ENCODE data around the gene PRAMEF1. TPM values are rescaled to one million over a fixed set of nuclear protein-coding genes. Genes with fewer than 3 reads are reported as not detected.

PRAMEF1 gene
- polyA plus RNA-seq, 1 donor from 2014 or later: not detected

- TF ChIP-seq EP300 (conservative IDR thresholded peaks at IDR 0.05; ENCODE audit: poor library complexity, severe bottlenecking) (no peak), REST (IDR thresholded peaks at IDR 0.05; ENCODE audit: borderline replicate concordance) (no peak), EZH2 (IDR thresholded peaks at IDR 0.05; ENCODE audit: borderline replicate concordance, insufficient read depth, low read length, poor library complexity, severe bottlenecking) (no peak), RAD21 (conservative IDR thresholded peaks at IDR 0.05) (no peak), TAF1 (IDR thresholded peaks at IDR 0.05; ENCODE audit: low read depth) (no peak), MXI1 (conservative IDR thresholded peaks at IDR 0.05; ENCODE audit: poor library complexity, severe bottlenecking) (no peak), POLR2AphosphoS5 (IDR thresholded peaks at IDR 0.05) (no peak), CTCF (IDR thresholded peaks at IDR 0.05; ENCODE audit: poor library complexity, severe bottlenecking) (no peak), SMC3 (conservative IDR thresholded peaks at IDR 0.05; ENCODE audit: poor library complexity) (no peak)
- H3K9me2 ChIP-seq (ENCODE audit: insufficient read depth, low read length): no peaks in the 10 kb centered on the region
- H2AFZ ChIP-seq (ENCODE audit: low read depth, low read length): no peak overlapping the region
- H3K4me3 ChIP-seq (ENCODE audit: low read length): no peak overlapping the region
- H4K20me1 ChIP-seq (ENCODE audit: insufficient read depth): no peaks in the 10 kb centered on the region
- no peak overlapping the region for H3K4me2 ChIP-seq (ENCODE audit: low read length)
- H3K9me3 ChIP-seq (ENCODE audit: low read length): no peaks in the 10 kb centered on the region
- H3F3A ChIP-seq (ENCODE audit: insufficient read depth, low read length, poor library complexity, severe bottlenecking): no peaks in the 10 kb centered on the region
- H3K9ac ChIP-seq (ENCODE audit: low read length): no peak overlapping the region
- H3K27ac ChIP-seq (ENCODE audit: low read length): no peak overlapping the region
- H3K79me2 ChIP-seq (replicated peaks; ENCODE audit: insufficient read depth, low read length): no peaks in the 10 kb centered on the region
- H3K27me3 ChIP-seq (ENCODE audit: insufficient read depth, low read depth, low read length): no peaks in the 10 kb centered on the region
- H3K36me3 ChIP-seq (ENCODE audit: insufficient read depth, low read length): no peaks in the 10 kb centered on the region
Measured at GRCh38 chr1:12799730-12800129, 8.5 kb downstream of the PRAMEF1 start.

- Histone ChIP-seq H3K27me3 (ENCODE audit: insufficient read depth, low read depth, low read length) (no peaks in the 10 kb centered on the region), H3K9me2 (ENCODE audit: insufficient read depth, low read length) (no peaks in the 10 kb centered on the region), H3K36me3 (ENCODE audit: insufficient read depth, low read length) (no peaks in the 10 kb centered on the region), H3K9ac (ENCODE audit: low read length) (no peak overlapping the region), H3K4me2 (ENCODE audit: low read length) (no peak overlapping the region), H3K27ac (ENCODE audit: low read length) (no peak overlapping the region), H3K79me2 (replicated peaks; ENCODE audit: insufficient read depth, low read length) (no peaks in the 10 kb centered on the region), H3K9me3 (ENCODE audit: low read length) (no peaks in the 10 kb centered on the region), H3F3A (ENCODE audit: insufficient read depth, low read length, poor library complexity, severe bottlenecking) (no peaks in the 10 kb centered on the region), H3K4me3 (ENCODE audit: low read length) (no peak overlapping the region), H2AFZ (ENCODE audit: low read depth, low read length) (no peak overlapping the region), H4K20me1 (ENCODE audit: insufficient read depth) (no peaks in the 10 kb centered on the region)
- TF ChIP-seq REST (IDR thresholded peaks at IDR 0.05; ENCODE audit: borderline replicate concordance) (no peak), EP300 (conservative IDR thresholded peaks at IDR 0.05; ENCODE audit: poor library complexity, severe bottlenecking) (no peak), SMC3 (conservative IDR thresholded peaks at IDR 0.05; ENCODE audit: poor library complexity) (no peak), TAF1 (IDR thresholded peaks at IDR 0.05; ENCODE audit: low read depth) (no peak), RAD21 (conservative IDR thresholded peaks at IDR 0.05) (no peak), POLR2AphosphoS5 (IDR thresholded peaks at IDR 0.05) (no peak), CTCF (IDR thresholded peaks at IDR 0.05; ENCODE audit: poor library complexity, severe bottlenecking) (no peak), MXI1 (conservative IDR thresholded peaks at IDR 0.05; ENCODE audit: poor library complexity, severe bottlenecking) (no peak), EZH2 (IDR thresholded peaks at IDR 0.05; ENCODE audit: borderline replicate concordance, insufficient read depth, low read length, poor library complexity, severe bottlenecking) (no peak)
Measured at GRCh38 chr1:12809933-12810332, 18.7 kb downstream of the PRAMEF1 start.

Data from neural cell (in vitro differentiated cells).